WERI-Rb-1 (cell line): ENCODE results near the gene NFIL3.
A peak's percentile ranks its signal among the peaks of the same experiment; 100 is the strongest.
"Not testable (repeated sequence)": the region's sequence is repeated elsewhere in the genome, so short reads cannot be mapped to it uniquely, and the experiment has no call there.

Experiments
- DNase-seq: peaks from one replicate; pipeline ENCODE4 v3.0.0-alpha.2; 2020
- H3K27ac ChIP-seq: fragments of 250-450 bp; sonication (Bioruptor Pico); 2 replicates; pipeline ENCODE4 v1.5.1; 2020; ENCODE audit warnings: mild to moderate bottlenecking, moderate library complexity
- H3K27me3 ChIP-seq: fragments of 250-450 bp; sonication (Bioruptor Pico); 2 replicates; pipeline ENCODE4 v1.5.1; 2021; ENCODE audit warnings: mild to moderate bottlenecking, low read depth, moderate library complexity; ENCODE audit not compliant: insufficient read depth, severe bottlenecking
- H3K36me3 ChIP-seq: fragments of 250-450 bp; sonication (Bioruptor Pico); 2 replicates; pipeline ENCODE4 v1.5.1; 2020; ENCODE audit warnings: mild to moderate bottlenecking, moderate library complexity
- H3K4me3 ChIP-seq: 2 replicates; pipeline ENCODE4 v1.5.1; 2011; ENCODE audit warnings: low read depth, mild to moderate bottlenecking, control low read depth, low read length
- H3K9me3 ChIP-seq: fragments of 250-450 bp; sonication (Bioruptor Pico); 2 replicates; pipeline ENCODE4 v1.5.1; 2021; ENCODE audit warnings: mild to moderate bottlenecking, moderate library complexity; ENCODE audit not compliant: severe bottlenecking
- TF ChIP-seq, protein P1 (sequence below): IDR thresholded peaks from 2 replicates; pipeline ENCODE4 v1.5.1; 2011; ENCODE audit warnings: low read depth, mild to moderate bottlenecking, control low read depth, inconsistent platforms, low read length

The NFIL3 gene

GRCh38 chr9:91374939-91375338 is 48.7 kb downstream of the NFIL3 start:
- H3K36me3 ChIP-seq = no peaks in the 10 kb centered on the region
- no peaks in the 10 kb centered on the region for H3K27me3 ChIP-seq
- TF ChIP-seq, protein P1, sequence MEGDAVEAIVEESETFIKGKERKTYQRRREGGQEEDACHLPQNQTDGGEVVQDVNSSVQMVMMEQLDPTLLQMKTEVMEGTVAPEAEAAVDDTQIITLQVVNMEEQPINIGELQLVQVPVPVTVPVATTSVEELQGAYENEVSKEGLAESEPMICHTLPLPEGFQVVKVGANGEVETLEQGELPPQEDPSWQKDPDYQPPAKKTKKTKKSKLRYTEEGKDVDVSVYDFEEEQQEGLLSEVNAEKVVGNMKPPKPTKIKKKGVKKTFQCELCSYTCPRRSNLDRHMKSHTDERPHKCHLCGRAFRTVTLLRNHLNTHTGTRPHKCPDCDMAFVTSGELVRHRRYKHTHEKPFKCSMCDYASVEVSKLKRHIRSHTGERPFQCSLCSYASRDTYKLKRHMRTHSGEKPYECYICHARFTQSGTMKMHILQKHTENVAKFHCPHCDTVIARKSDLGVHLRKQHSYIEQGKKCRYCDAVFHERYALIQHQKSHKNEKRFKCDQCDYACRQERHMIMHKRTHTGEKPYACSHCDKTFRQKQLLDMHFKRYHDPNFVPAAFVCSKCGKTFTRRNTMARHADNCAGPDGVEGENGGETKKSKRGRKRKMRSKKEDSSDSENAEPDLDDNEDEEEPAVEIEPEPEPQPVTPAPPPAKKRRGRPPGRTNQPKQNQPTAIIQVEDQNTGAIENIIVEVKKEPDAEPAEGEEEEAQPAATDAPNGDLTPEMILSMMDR = no peak
- no peaks in the 10 kb centered on the region for H3K9me3 ChIP-seq
- no peak overlapping the region for H3K27ac ChIP-seq
- DNase-seq = no peak
- H3K4me3 ChIP-seq = no peak overlapping the region

GRCh38 chr9:91371894-91372293 is 51.7 kb downstream of the NFIL3 start:
- no peaks in the 10 kb centered on the region for H3K9me3 ChIP-seq
- H3K36me3 ChIP-seq = no peaks in the 10 kb centered on the region
- H3K27ac ChIP-seq = no peak overlapping the region
- no peak for DNase-seq
- TF ChIP-seq, protein P1 = no peak
- H3K27me3 ChIP-seq = no peaks in the 10 kb centered on the region
- no peak overlapping the region for H3K4me3 ChIP-seq

GRCh38 chr9:91370006-91370405 is 53.6 kb downstream of the NFIL3 start:
- H3K4me3 ChIP-seq, H3K9me3 ChIP-seq, DNase-seq, H3K27ac ChIP-seq, H3K27me3 ChIP-seq, H3K36me3 ChIP-seq: not testable (repeated sequence)

GRCh38 chr9:91364702-91365101 is 58.9 kb downstream of the NFIL3 start:
- Histone ChIP-seq H3K27ac (no peak overlapping the region), H3K36me3 (peaks cover 9% of the 10 kb centered on the region; the same call in 1 of the 2 replicates), H3K27me3 (no peaks in the 10 kb centered on the region), H3K9me3 (peaks cover 2% of the 10 kb centered on the region), H3K4me3 (no peak overlapping the region)
- no peak for DNase-seq
- TF ChIP-seq, protein P1 = no peak

GRCh38 chr9:91364005-91364404 is 59.6 kb downstream of the NFIL3 start:
- H3K27ac ChIP-seq = no peak overlapping the region
- H3K36me3 ChIP-seq = peaks cover 10% of the 10 kb centered on the region; the same call in 1 of the 2 replicates
- no peak overlapping the region for H3K4me3 ChIP-seq
- H3K27me3 ChIP-seq = no peaks in the 10 kb centered on the region
- TF ChIP-seq, protein P1 = no peak
- no peak for DNase-seq
- H3K9me3 ChIP-seq = peaks cover 2% of the 10 kb centered on the region

- H3K36me3 ChIP-seq = peaks cover 23% of the 10 kb centered on the region
- H3K27ac ChIP-seq = peak overlapping the region; percentile 48
- H3K4me3 ChIP-seq = peak overlapping the region; percentile 73
- no peaks in the 10 kb centered on the region for H3K27me3 ChIP-seq
- H3K9me3 ChIP-seq = peaks cover 2% of the 10 kb centered on the region
- DNase-seq = no peak
- TF ChIP-seq, protein P1 = no peak
Measured at GRCh38 chr9:91362051-91362611, 61.5 kb downstream of the NFIL3 start.
